HepG2 (cell line): ENCODE measurements around the gene SLC25A5. TPM values are rescaled to one million over a fixed set of nuclear protein-coding genes. Genes with fewer than 3 reads are reported as not detected.

ENCODE experiments used
- ATAC-seq: fragments of 200-7000 bp; cut with Tn5 transposase; 3 replicates; pipeline ENCODE4 v1.9.1; 2020; ENCODE audit warnings: mild to moderate bottlenecking, moderate library complexity
- BruUV-seq: library from RNA; stranded (reverse); fragments of 400-500 nt; replicated peaks from 2 replicates; lab custom pipeline; 2021; lab: Mats Ljungman, UMichigan
- CTCF ChIA-PET: fragments of 300-600 bp; formaldehyde crosslinking; extraction: SDS; loops from one replicate; lab custom pipeline; 2021; ENCODE audit warnings: low total read pairs, inconsistent platforms, low intra/inter-chr PET ratio; lab: Yijun Ruan, JAX
- POLR2A ChIA-PET: fragments of 350-600 bp; sonication (Branson Sonifier 250); formaldehyde crosslinking; loops from one replicate; lab custom pipeline; 2020; ENCODE audit warnings: antibody characterized with exemption, inconsistent platforms; lab: Yijun Ruan, JAX
- DNase-seq: peaks from one replicate; pipeline ENCODE4 v3.0.0-alpha.2; 2015; ENCODE audit warnings: low spot score
- FAIRE-seq: peaks from 3 replicates; lab custom pipeline; 2011; peaks lifted over from hg19 to GRCh38; lab: Jason Lieb, UNC
- H2AFZ ChIP-seq: one replicate; pipeline ENCODE4 v1.6.1; 2011; ENCODE audit warnings: low read length, inconsistent platforms
- H3K27ac ChIP-seq: fragments of 300-600 bp; 3 replicates; pipeline ENCODE4 v1.8.0; 2011; ENCODE audit warnings: mixed run types, mild to moderate bottlenecking, mixed read lengths, low read length, inconsistent platforms; ENCODE audit not compliant: insufficient read depth; ENCODE audit errors: extremely low read length
- H3K27me3 ChIP-seq, 2 experiments: fragments of 200-600 bp in 1 of 2; 2 replicates in 1 of 2; 3 replicates in 1 of 2; pipeline versions ENCODE4 v1.6.0 to v1.8.0; 2011; ENCODE audit warnings: low read length in 2 of 2, mild to moderate bottlenecking in 2 of 2, moderate library complexity in 2 of 2, inconsistent platforms in 1 of 2; ENCODE audit not compliant: insufficient read depth in 2 of 2, control insufficient read depth in 1 of 2
- H3K36me3 ChIP-seq, 2 experiments: fragments of 200-600 bp in 1 of 2; replicated peaks in 1 of 2; 2 replicates in 1 of 2; 3 replicates in 1 of 2; pipeline versions ENCODE4 v1.5.1 to v1.8.0; 2011; ENCODE audit warnings: low read length in 2 of 2, inconsistent platforms in 1 of 2; ENCODE audit not compliant: insufficient read depth in 2 of 2, control insufficient read depth in 1 of 2
- H3K4me1 ChIP-seq: 2 replicates; pipeline ENCODE4 v1.5.1; 2012; ENCODE audit warnings: low read length, inconsistent platforms; ENCODE audit not compliant: insufficient read depth
- H3K4me2 ChIP-seq: 2 replicates; pipeline ENCODE4 v1.6.0; 2011; ENCODE audit warnings: low read depth, low read length, inconsistent platforms
- H3K4me3 ChIP-seq, 3 experiments: fragments of 200-600 bp in 1 of 3; sonication (generic), shearing (Covaris generic) in 1 of 3; replicated peaks in 1 of 3; 2 replicates each; pipeline ENCODE4 v1.5.1; 2011 to 2016; ENCODE audit warnings: low read length in 3 of 3, inconsistent platforms in 2 of 3, low read depth in 2 of 3, mild to moderate bottlenecking in 2 of 3, control low read depth in 1 of 3, mixed read lengths in 1 of 3; ENCODE audit not compliant: insufficient read depth in 1 of 3
- H3K79me2 ChIP-seq: one replicate; pipeline ENCODE4 v1.6.1; 2011; ENCODE audit warnings: low read length, inconsistent platforms; ENCODE audit not compliant: insufficient read depth
- H3K9ac ChIP-seq: 2 replicates; pipeline ENCODE4 v1.6.0; 2011; ENCODE audit warnings: mild to moderate bottlenecking, low read depth, low read length, inconsistent platforms; ENCODE audit not compliant: insufficient read depth
- H3K9me3 ChIP-seq: 2 replicates; pipeline ENCODE4 v1.5.1; 2012; ENCODE audit warnings: mild to moderate bottlenecking, low read length
- H4K20me1 ChIP-seq: 2 replicates; pipeline ENCODE4 v1.6.0; 2011; ENCODE audit warnings: inconsistent platforms, mild to moderate bottlenecking, low read length, moderate library complexity; ENCODE audit not compliant: insufficient read depth
- ETS1 ChIP-seq: sonication (generic); formaldehyde crosslinking; IDR thresholded peaks from 2 replicates; pipeline ENCODE4 v1.4.0; 2020; ENCODE audit warnings: missing genetic modification reagents
- HMGXB3 ChIP-seq: sonication (generic); formaldehyde crosslinking; IDR thresholded peaks from 2 replicates; pipeline ENCODE4 v1.4.0; 2020; ENCODE audit warnings: missing genetic modification reagents, borderline replicate concordance
- MAX ChIP-seq: IDR thresholded peaks from 2 replicates; pipeline ENCODE4 v1.6.1; 2012; ENCODE audit warnings: inconsistent platforms
- SRF ChIP-seq: IDR thresholded peaks from 2 replicates; pipeline ENCODE4 v1.6.1; 2011; ENCODE audit warnings: mild to moderate bottlenecking, low read depth, low read length, moderate library complexity
- YY1 ChIP-seq: IDR thresholded peaks from 2 replicates; pipeline ENCODE4 v1.6.1; 2011; ENCODE audit warnings: low read length, low read depth, moderate library complexity, mild to moderate bottlenecking; ENCODE audit not compliant: insufficient read depth, insufficient replicate concordance
- ZNF205 ChIP-seq: IDR thresholded peaks from 2 replicates; pipeline ENCODE4 v1.6.1; 2018; ENCODE audit warnings: missing biosample characterization, missing genetic modification reagents
- ZNF276 ChIP-seq: sonication (generic); formaldehyde crosslinking; IDR thresholded peaks from 2 replicates; pipeline ENCODE4 v1.4.0; 2020; ENCODE audit warnings: mild to moderate bottlenecking, low read depth, missing genetic modification reagents
- WGBS: methylation state at CpG from one replicate; pipeline ENCODE4 v1.1.6; 2017; ENCODE audit warnings: low lambda C conversion rate; 5-methylcytosine and 5-hydroxymethylcytosine counted together
- in situ Hi-C: cut with HindIII; loops from 2 replicates; pipeline ENCODE4 v1.10.0; 2017; ENCODE audit warnings: low pct_unique_long_range_greater_than_20kb; ENCODE audit not compliant: extremely low pct_ligation_motif_present
- intact Hi-C: fragments of 100-400 bp; cut with micrococcal nuclease; formaldehyde crosslinking; loops from one replicate; pipeline ENCODE4 v1.10.0; 2022; ENCODE audit not compliant: unreplicated experiment
- polyA plus RNA-seq, 8 experiments: library from polyadenylated mRNA; depleted of rRNA in 3 of 8; stranded (reverse) in 7 of 8; unstranded in 1 of 8; fragments of >200 nt; fragmentation: Illumina TruSeq in 4 of 8; extraction: Trizol in 4 of 8; gene quantifications; 2 replicates each; pipeline versions ENCODE4 v1.2.1 to v1.2.3, GENCODE V29; 2011 to 2016; ENCODE audit warnings: low read depth in 4 of 8, missing spikeins in 1 of 8, mixed read lengths in 1 of 8; ENCODE audit not compliant: insufficient read depth in 1 of 8
- total RNA-seq, 5 experiments: library from RNA; depleted of rRNA; stranded (reverse); fragments of >200 nt; fragmentation: Illumina TruSeq; extraction: Trizol; gene quantifications; 2 replicates each; pipeline ENCODE4 v1.2.3, GENCODE V29; 2016; ENCODE audit warnings: low read depth in 1 of 5

SLC25A5 gene
- total and polyA plus RNA-seq, 2 of the 13 experiments (the other 11 are each of a cell fraction or from before 2014, with no cell fraction given) = 300 to 402 TPM

GRCh38 chrX:119497185-119497584 is 28.9 kb downstream of the SLC25A5 start:
- Histone ChIP-seq H3K4me1 (peaks cover 54% of the 10 kb centered on the region), H3K9ac (no peak overlapping the region), H3K79me2 (no peaks in the 10 kb centered on the region), H4K20me1 (no peaks in the 10 kb centered on the region), H2AFZ (no peak overlapping the region), H3K9me3 (no peaks in the 10 kb centered on the region), H3K4me3 (no peak overlapping the region), H3K36me3 (no peaks in the 10 kb centered on the region), H3K27ac (no peak overlapping the region), H3K4me2 (no peak overlapping the region), H3K27me3 (no peaks in the 10 kb centered on the region)
- POLR2A ChIA-PET = interaction anchor here (2.4 kb wide), 1 partner anchor 10 kb away, joined by 27 read pairs; no protein-coding TSS in a partner anchor
- WGBS = 60% methylated on average over 1 of the region's 1 CpG
- DNase-seq (no peak), ATAC-seq (no peak), FAIRE-seq (no peak)
- BruUV-seq = no TSS peak
- CTCF ChIA-PET = no interaction called here
- intact Hi-C loops (no loop called here), in situ Hi-C loops (no loop called here)
- TF ChIP-seq ZNF276 (no peak), SRF (no peak), HMGXB3 (CRISPR knock-in tag) (no peak), ZNF205 (no peak), ETS1 (CRISPR knock-in tag) (no peak), YY1 (no peak), MAX (no peak)
